Heart left ventricle (tissue), 16 donors: ENCODE results near the gene RNPS1. TPM values are rescaled to one million over a fixed set of nuclear protein-coding genes. Genes with fewer than 3 reads are reported as not detected.

ENCODE experiments used
- ATAC-seq, 4 donors: fragments of 200-7000 bp; cut with Tn5 transposase; one replicate each; pipeline ENCODE4 v1.9.1; 2020 to 2022; ENCODE audit warnings: moderate library complexity in 4 of 4, mild to moderate bottlenecking in 3 of 4, moderate number of reproducible peaks in 1 of 4
- DNase-seq, 5 donors: peaks; one replicate each; pipeline ENCODE4 v3.0.0-alpha.2; 2020
- H3K27ac ChIP-seq, 12 donors: fragments of 200-600 bp; sonication (generic) in 4 of 12; one replicate each; pipeline versions ENCODE4 v1.5.0 to v1.8.0; 2016 to 2022; ENCODE audit warnings: mild to moderate bottlenecking in 2 of 12
- H3K27me3 ChIP-seq, 9 donors: fragments of 200-600 bp; sonication (generic) in 2 of 9; one replicate each; pipeline versions ENCODE4 v1.5.1 to v1.8.0; 2016 to 2022; ENCODE audit warnings: mild to moderate bottlenecking in 3 of 9
- H3K36me3 ChIP-seq, 9 donors: fragments of 200-600 bp; sonication (generic) in 2 of 9; one replicate each; pipeline versions ENCODE4 v1.5.0 to v1.8.0; 2018 to 2022; ENCODE audit warnings: mild to moderate bottlenecking in 2 of 9
- H3K4me1 ChIP-seq, 12 donors: fragments of 200-600 bp; sonication (generic) in 4 of 12; one replicate each; pipeline versions ENCODE4 v1.5.0 to v1.8.0; 2016 to 2022; ENCODE audit warnings: mild to moderate bottlenecking in 3 of 12
- H3K4me3 ChIP-seq, 12 donors: fragments of 200-600 bp; sonication (generic) in 4 of 12; one replicate each; pipeline versions ENCODE4 v1.5.0 to v1.8.0; 2017 to 2022; ENCODE audit warnings: mild to moderate bottlenecking in 9 of 12, moderate library complexity in 4 of 12
- H3K9me3 ChIP-seq, 12 donors: fragments of 200-600 bp; sonication (generic) in 4 of 12; one replicate each; pipeline versions ENCODE4 v1.5.0 to v1.8.0; 2016 to 2022; ENCODE audit warnings: mild to moderate bottlenecking in 1 of 12
- CTCF ChIP-seq, 12 donors: fragments of 200-600 bp; sonication (generic) in 4 of 12; IDR thresholded peaks; one replicate each; pipeline versions ENCODE4 v1.5.0 to v1.8.0; 2018 to 2022; ENCODE audit warnings: antibody characterized with exemption in 12 of 12, mild to moderate bottlenecking in 5 of 12
- POLR2A ChIP-seq, 2 donors: fragments of 450-650 bp; IDR thresholded peaks; one replicate each; pipeline ENCODE4 v1.6.1; 2017; ENCODE audit warnings: antibody characterized with exemption in 2 of 2, mild to moderate bottlenecking in 2 of 2, moderate library complexity in 2 of 2
- WGBS, 4 donors: extraction: QIAGEN DNeasy Blood & Tissue Kit in 2 of 4; methylation state at CpG; one replicate each; pipeline versions ENCODE4 v1.1.5 to v1.1.7; 2013 to 2018; 5-methylcytosine and 5-hydroxymethylcytosine counted together
- intact Hi-C, 10 donors: fragments of 100-400 bp; cut with DNase I; formaldehyde crosslinking; loops; one replicate each; pipeline versions ENCODE4 v1.11.1 to v1.14.2; 2022
- polyA plus RNA-seq, 2 donors: library from polyadenylated mRNA; stranded (reverse); fragments of 200-250 nt; gene quantifications; one replicate each; pipeline ENCODE4 v1.2.3, GENCODE V29; 2013
- total RNA-seq, 9 donors: library from RNA; depleted of rRNA in 2 of 9; stranded (reverse); fragments of >200 nt in 2 of 9; fragmentation: NEBNext Ultra II Directional in 3 of 9; extraction: Animal tissue kit (Norgen Biotek cat#: 25700) in 3 of 9; gene quantifications; one replicate each; pipeline versions ENCODE4 v1.1.0 to v1.2.4, GENCODE V29; 2016 to 2023
- donor health status: ischemic (EF 13 %, LVEDD 7.1; RV severe dilation, severe dysfunction).
- donor health status: healthy with polysubstance abuse.
- donor health status: DM: no; HTN: yes; CAD: no.
- donor health status: DM: no; HTN: no; CAD: no.
- donor health status: ischemic (EF 25% LVEDD 6.9; RV normal size, moderate dysfunction).
- donor health status: ischemic (EF 25% LVEDD 5.7; RV mildly dilated, moderate dysfunction).
- donor health status: healthy.
- donor health status: DM: yes; HTN: yes; CAD: no.
- donor health status: ischemic (EF 35%, LVEDD 5.7; RV mildly dilated, moderate dysfunction).
- donor health status: nonischemic (EF 11% LVEDD 7.7; RV severe dilation, severe dysfunction).
- donor health status: DM: yes; HTN: yes; CAD: no.
- donor health status: PGD.
- donor health status: ischemic (EF 29% LVEDD 5.4; RV normal size, mild dysfunction).
- donor health status: nonischemic (EF 23%, LVEDD 6.1; RV moderate dilation, normal function).

The RNPS1 gene
- total and polyA plus RNA-seq, 11 donors, result 73.9 to 193 (median 120) TPM

DNA sequence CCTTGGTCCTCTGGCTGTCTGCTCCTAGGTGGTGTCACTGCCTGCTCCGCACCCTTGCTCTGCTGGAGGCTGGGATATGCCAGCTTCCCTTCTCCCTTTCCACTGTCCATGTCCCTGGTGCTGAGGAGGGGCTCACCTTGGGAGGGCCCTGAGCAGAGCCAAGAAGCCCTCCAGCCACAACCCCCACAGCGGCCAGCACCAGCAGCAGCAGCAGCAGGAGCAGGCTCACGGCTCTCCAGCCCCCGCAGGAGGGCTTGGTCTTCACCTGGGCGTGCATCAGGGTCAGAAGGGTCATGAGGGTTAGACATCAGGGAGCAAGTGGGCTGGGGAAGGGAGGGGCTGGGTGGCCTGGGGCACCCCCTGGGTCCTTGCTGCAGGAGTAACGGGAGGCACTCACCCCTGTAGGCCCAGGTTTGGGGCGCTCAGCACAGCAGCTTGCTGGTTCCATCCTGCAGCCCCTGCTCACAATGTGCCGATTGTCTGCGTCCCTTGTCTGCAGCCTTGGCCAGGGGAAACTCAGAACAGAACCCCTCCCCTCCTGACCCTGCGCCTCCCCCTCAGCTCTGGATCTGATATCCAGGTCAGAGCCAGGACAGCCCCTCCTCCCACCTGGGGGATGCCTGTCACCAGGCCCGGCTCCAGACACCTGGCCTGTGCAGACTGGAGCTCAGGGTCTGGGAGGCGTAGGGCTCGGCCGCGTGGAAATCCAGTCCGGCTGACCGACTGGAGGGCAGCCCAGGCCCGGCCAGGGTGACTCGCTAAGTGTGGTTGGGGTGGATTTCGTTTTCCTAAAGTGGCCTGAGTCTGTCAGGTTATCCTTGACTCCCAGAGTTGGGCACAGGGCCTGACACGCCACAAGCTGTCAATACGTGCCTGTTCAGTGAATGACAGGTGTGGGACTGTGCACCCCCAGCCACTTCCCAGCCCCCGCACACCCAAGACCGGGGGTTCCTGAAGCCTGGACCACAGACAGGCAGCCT, 57.2 kb downstream of the RNPS1 start, which contains the start of gene BRICD5:
Gene BRICD5 (minus strand): TSS at position 478 of the 980 bp plus-strand sequence. CDS start 30 bp downstream, at position 448.
- H3K9me3 ChIP-seq, result no peaks in the 10 kb centered on the region
- ATAC-seq (no peak), DNase-seq (no peak)
- H3K27me3 ChIP-seq, result no peaks in the 10 kb centered on the region
- TF ChIP-seq CTCF (IDR thresholded peaks at IDR 0.05) (no peak), POLR2A (IDR thresholded peaks at IDR 0.05) (no peak)
- H3K4me3 ChIP-seq, result no peak within 1 kb of the TSS
- intact Hi-C loops, result loop anchor here in 1 of 10 donors (10.0 kb wide), 1 partner anchor 56 kb away; the partner anchor contains the start of gene TRAF7
- peaks cover 14 to 67% (median 37%) of the 10 kb centered on the region in 12 donors for H3K4me1 ChIP-seq
- peaks cover 0 to 46% (median 32%) of the 10 kb centered on the region in 9 donors for H3K36me3 ChIP-seq
- peak within 1 kb of the TSS in 11 of 12 donors; percentile 69 to 94 (median 88) for H3K27ac ChIP-seq
- WGBS, 4 donors, result 52 to 69% (median 67%) methylated on average over 14 to 24 of the region's 24 CpGs

GRCh38 chr16:2210009-2210332, 58.0 kb downstream of the RNPS1 start:
- Histone ChIP-seq H3K27me3 (no peaks in the 10 kb centered on the region), H3K4me3 (no peak overlapping the region), H3K9me3 (no peaks in the 10 kb centered on the region), H3K36me3 (peaks cover 0 to 46% (median 32%) of the 10 kb centered on the region in 9 donors), H3K27ac (peak overlapping the region in 1 of 12 donors; percentile 91), H3K4me1 (peaks cover 14 to 63% (median 37%) of the 10 kb centered on the region in 12 donors)
- no peak for TF ChIP-seq POLR2A (IDR thresholded peaks at IDR 0.05)
- TF ChIP-seq CTCF (IDR thresholded peaks at IDR 0.05), result no peak
- ATAC-seq (no peak), DNase-seq (no peak)
- intact Hi-C loops, result loop anchor here in 1 of 10 donors (10.0 kb wide), 1 partner anchor 55 kb away; the partner anchor contains the start of gene TRAF7
- WGBS, 4 donors, result 88 to 94% (median 92%) methylated on average over 6 to 17 of the region's 17 CpGs

DNA sequence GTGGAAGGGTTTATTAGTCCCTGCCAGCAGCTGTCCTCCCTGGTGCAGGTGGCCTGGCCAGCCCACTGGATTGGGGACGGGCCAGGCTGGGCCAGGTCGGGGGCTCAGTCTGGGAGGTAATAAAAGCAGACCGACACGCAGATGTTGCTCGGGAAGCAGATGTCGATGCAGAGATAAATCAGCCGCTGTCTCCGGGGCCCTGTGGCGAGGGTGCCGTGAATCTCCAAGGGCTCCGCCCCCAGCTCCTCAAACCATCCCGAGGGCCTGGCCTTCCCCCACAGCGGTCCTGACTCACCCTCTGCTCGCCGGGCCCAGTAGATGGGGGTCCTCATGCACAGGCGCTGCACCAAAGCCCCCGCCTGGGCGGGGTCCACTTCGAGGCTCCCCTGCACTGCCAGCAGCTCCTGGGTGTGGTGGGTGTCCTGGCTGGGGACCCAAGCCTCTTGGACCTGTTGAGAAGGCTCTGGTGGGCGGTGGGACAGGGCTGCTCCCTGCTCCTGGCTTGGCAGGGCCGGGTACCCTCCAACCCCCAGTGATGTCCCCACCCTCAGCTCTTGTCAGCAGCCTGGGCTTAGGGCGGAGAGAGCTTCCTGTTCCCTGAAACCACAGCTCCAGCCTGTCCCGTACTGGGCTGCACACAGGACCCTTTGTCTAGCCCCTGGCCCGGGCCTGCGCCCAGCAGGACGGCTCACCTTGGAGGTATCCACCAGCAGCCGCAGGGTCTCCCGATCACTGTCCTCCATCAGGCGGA, 58.5 kb downstream of the RNPS1 start:
- Histone ChIP-seq H3K27ac (no peak overlapping the region), H3K36me3 (peaks cover 0 to 46% (median 32%) of the 10 kb centered on the region in 9 donors), H3K4me1 (peaks cover 17 to 68% (median 41%) of the 10 kb centered on the region in 12 donors), H3K4me3 (no peak overlapping the region), H3K9me3 (no peaks in the 10 kb centered on the region), H3K27me3 (no peaks in the 10 kb centered on the region)
- TF ChIP-seq CTCF (IDR thresholded peaks at IDR 0.05) (no peak), POLR2A (IDR thresholded peaks at IDR 0.05) (no peak)
- ATAC-seq, result no peak
- DNase-seq, result no peak
- 89 to 92% (median 89%) methylated on average over 9 to 29 of the region's 29 CpGs for WGBS, 4 donors
- intact Hi-C loops, result loop anchor here in 3 of 10 donors (5.0 to 10.0 kb wide), 3 partner anchors 43 to 55 kb away; partner anchors contain the start of genes TRAF7 (in 2 of the 3) and ECI1 (in 1 of the 3)
